ENCODE data around the gene LPP. TPM values are rescaled to one million over a fixed set of nuclear protein-coding genes. Genes with fewer than 3 reads are reported as not detected.

Gene LPP
- total and polyA plus RNA-seq, 2 donors (not counting 1 experiment from before 2014, with no cell fraction given): 7.6 to 81.7 TPM

DNA sequence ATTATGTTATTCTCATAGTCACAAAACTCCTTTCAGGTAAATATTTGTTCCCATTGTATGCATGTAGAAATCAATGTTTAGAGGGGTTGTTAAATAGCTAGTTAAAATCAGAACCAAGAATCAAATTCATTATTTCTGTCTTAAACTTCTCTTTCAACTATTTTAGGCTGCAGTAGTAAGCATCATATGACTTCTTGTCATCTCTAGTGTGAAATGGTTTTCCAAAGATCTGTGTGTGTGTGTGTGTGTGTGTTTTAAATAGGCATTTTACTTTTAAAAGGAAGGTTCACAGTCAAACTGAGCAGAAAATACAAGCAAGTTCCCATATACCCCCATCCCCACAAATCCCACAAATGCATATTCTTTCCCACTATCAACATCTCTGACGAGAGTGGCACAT is 506.5 kb downstream of the LPP start:
- intact Hi-C loops (cut with micrococcal nuclease): no loop called here
- POLR2A ChIA-PET: no interaction called here

DNA sequence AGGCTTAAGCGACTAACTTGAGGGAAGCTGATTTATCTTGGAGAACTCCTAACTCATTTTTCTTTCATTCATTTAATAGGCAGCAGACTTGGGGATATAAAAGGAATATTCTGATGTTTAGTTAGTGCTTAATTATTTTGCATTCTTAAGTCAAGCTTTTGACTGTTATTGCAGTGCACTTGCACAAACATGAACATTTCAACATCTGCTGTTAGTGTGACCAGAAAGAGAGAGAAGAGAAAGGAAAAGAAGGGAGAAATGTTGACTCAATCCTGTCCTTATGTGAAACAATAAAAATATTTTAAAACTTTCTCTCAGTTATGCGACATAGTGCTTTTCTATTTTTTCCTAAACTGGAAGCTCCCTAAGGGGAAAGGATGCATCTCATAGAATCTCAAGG is 507.8 kb downstream of the LPP start:
- DNase-seq: no peak
- Histone ChIP-seq H3K4me2 (replicated peaks; ENCODE audit: low read depth, low read length, poor library complexity, severe bottlenecking) (no peak overlapping the region), H2AFZ (ENCODE audit: insufficient read depth, low read depth, low read length, poor library complexity, severe bottlenecking) (no peak overlapping the region), H3K79me2 (ENCODE audit: control insufficient read depth, insufficient read depth, low read length) (no peaks in the 10 kb centered on the region), H3K27ac (ENCODE audit: low read length in 2 of 2) (no peak overlapping the region), H3K36me3 (replicated peaks in 1 of 2; ENCODE audit: control extremely low read depth in 1 of 2, control insufficient read depth in 1 of 2, extremely low read depth in 1 of 2, insufficient read depth in 2 of 2, low read length in 1 of 2) (no peaks in the 10 kb centered on the region), H3K4me3 (ENCODE audit: control extremely low read depth in 1 of 5, extremely low read depth in 1 of 5, insufficient read depth in 1 of 5, low read depth in 2 of 5, low read length in 4 of 5) (no peak overlapping the region), H4K20me1 (ENCODE audit: control insufficient read depth, insufficient read depth, low read length, poor library complexity, severe bottlenecking) (no peaks in the 10 kb centered on the region), H3K4me1 (ENCODE audit: control insufficient read depth in 2 of 2, insufficient read depth in 2 of 2, low read length in 2 of 2) (no peaks in the 10 kb centered on the region), H3K27me3 (replicated peaks in 1 of 4; ENCODE audit: control extremely low read depth in 1 of 4, control insufficient read depth in 3 of 4, insufficient read depth in 4 of 4, low read length in 3 of 4) (no peaks in the 10 kb centered on the region), H3K9me3 (ENCODE audit: control extremely low read depth in 1 of 3, control insufficient read depth in 2 of 3, insufficient read depth in 1 of 3, low read length in 2 of 3) (no peaks in the 10 kb centered on the region), H3K9ac (ENCODE audit: low read length) (no peak overlapping the region)
- Mint-ChIP-seq H3K27ac (no peak overlapping the region), H3K4me3 (no peak overlapping the region), H3K4me1 (no peaks in the 10 kb centered on the region), H3K9me3 (ENCODE audit: insufficient read depth) (no peaks in the 10 kb centered on the region), H3K27me3 (no peaks in the 10 kb centered on the region)
- POLR2A ChIA-PET: no interaction called here
- ATAC-seq (ENCODE audit: low read depth): no peak
- intact Hi-C loops (cut with micrococcal nuclease): no loop called here
- WGBS (ENCODE audit: insufficient coverage): no CpG with 5 or more reads among the region's 2 CpGs
- TF ChIP-seq, protein P1, sequence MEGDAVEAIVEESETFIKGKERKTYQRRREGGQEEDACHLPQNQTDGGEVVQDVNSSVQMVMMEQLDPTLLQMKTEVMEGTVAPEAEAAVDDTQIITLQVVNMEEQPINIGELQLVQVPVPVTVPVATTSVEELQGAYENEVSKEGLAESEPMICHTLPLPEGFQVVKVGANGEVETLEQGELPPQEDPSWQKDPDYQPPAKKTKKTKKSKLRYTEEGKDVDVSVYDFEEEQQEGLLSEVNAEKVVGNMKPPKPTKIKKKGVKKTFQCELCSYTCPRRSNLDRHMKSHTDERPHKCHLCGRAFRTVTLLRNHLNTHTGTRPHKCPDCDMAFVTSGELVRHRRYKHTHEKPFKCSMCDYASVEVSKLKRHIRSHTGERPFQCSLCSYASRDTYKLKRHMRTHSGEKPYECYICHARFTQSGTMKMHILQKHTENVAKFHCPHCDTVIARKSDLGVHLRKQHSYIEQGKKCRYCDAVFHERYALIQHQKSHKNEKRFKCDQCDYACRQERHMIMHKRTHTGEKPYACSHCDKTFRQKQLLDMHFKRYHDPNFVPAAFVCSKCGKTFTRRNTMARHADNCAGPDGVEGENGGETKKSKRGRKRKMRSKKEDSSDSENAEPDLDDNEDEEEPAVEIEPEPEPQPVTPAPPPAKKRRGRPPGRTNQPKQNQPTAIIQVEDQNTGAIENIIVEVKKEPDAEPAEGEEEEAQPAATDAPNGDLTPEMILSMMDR (IDR thresholded peaks at IDR 0.05): no peak
- TF ChIP-seq EZH2 (IDR thresholded peaks at IDR 0.05; ENCODE audit: borderline replicate concordance, insufficient read depth, low read depth, low read length, poor library complexity, severe bottlenecking): no peak
- CTCF ChIA-PET: interaction anchor here (0.6 to 2.2 kb wide), 5 partner anchors 11 to 921 kb away, joined by 3 to 11 read pairs (median 3); no protein-coding TSS in a partner anchor

More for the DNA sequence above, 506.5 kb downstream of the LPP start:
- Mint-ChIP-seq H3K9me3 (ENCODE audit: insufficient read depth) (no peaks in the 10 kb centered on the region), H3K27me3 (no peaks in the 10 kb centered on the region), H3K27ac (no peak overlapping the region), H3K4me3 (no peak overlapping the region), H3K4me1 (no peaks in the 10 kb centered on the region)
- Histone ChIP-seq H3K9ac (ENCODE audit: low read length) (no peak overlapping the region), H3K27ac (ENCODE audit: low read length in 2 of 2) (no peak overlapping the region), H4K20me1 (ENCODE audit: control insufficient read depth, insufficient read depth, low read length, poor library complexity, severe bottlenecking) (no peaks in the 10 kb centered on the region), H3K36me3 (replicated peaks in 1 of 2; ENCODE audit: control extremely low read depth in 1 of 2, control insufficient read depth in 1 of 2, extremely low read depth in 1 of 2, insufficient read depth in 2 of 2, low read length in 1 of 2) (no peaks in the 10 kb centered on the region), H3K9me3 (ENCODE audit: control extremely low read depth in 1 of 3, control insufficient read depth in 2 of 3, insufficient read depth in 1 of 3, low read length in 2 of 3) (no peaks in the 10 kb centered on the region), H3K4me2 (replicated peaks; ENCODE audit: low read depth, low read length, poor library complexity, severe bottlenecking) (no peak overlapping the region), H3K4me1 (ENCODE audit: control insufficient read depth in 2 of 2, insufficient read depth in 2 of 2, low read length in 2 of 2) (no peaks in the 10 kb centered on the region), H3K79me2 (ENCODE audit: control insufficient read depth, insufficient read depth, low read length) (no peaks in the 10 kb centered on the region), H3K27me3 (replicated peaks in 1 of 4; ENCODE audit: control extremely low read depth in 1 of 4, control insufficient read depth in 3 of 4, insufficient read depth in 4 of 4, low read length in 3 of 4) (no peaks in the 10 kb centered on the region), H3K4me3 (ENCODE audit: control extremely low read depth in 1 of 5, extremely low read depth in 1 of 5, insufficient read depth in 1 of 5, low read depth in 2 of 5, low read length in 4 of 5) (no peak overlapping the region), H2AFZ (ENCODE audit: insufficient read depth, low read depth, low read length, poor library complexity, severe bottlenecking) (no peak overlapping the region)
- no peak for ATAC-seq (ENCODE audit: low read depth)
- no CpG with 5 or more reads among the region's 1 CpG for WGBS (ENCODE audit: insufficient coverage)
- CTCF ChIA-PET: no interaction called here
- TF ChIP-seq, protein P1 (IDR thresholded peaks at IDR 0.05): no peak
- no peak for DNase-seq
